C4-2B (cell line): ENCODE measurements around the gene GBE1.

ENCODE experiments used
- ZFX ChIP-seq: fragments of 450-650 bp; IDR thresholded peaks from 2 replicates; pipeline ENCODE4 v1.6.1; 2017
- TF ChIP-seq, protein P1 (sequence below): fragments of 450-650 bp; conservative IDR thresholded peaks from 2 replicates; pipeline ENCODE4 v1.5.1; 2017; ENCODE audit warnings: mild to moderate bottlenecking

DNA sequence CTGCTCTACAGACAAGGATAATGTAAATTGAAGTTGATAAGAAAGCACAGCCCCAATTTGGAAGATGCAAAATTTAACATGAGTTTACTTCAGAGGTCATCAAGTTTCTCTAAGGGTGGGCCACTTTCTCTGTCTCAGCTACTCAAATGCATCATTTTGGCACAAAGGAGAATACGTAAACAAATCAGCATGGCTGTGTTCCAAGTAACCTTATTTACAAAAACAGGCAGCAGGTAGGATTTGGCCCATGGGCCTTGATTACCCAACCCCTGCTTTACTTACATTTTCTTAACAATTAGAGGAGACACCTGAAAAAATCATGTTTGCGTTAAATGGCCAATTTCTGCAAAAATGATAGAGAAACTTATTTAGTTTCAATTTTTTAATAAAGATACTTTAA is 181.7 kb downstream of the GBE1 start:
- TF ChIP-seq, protein P1, sequence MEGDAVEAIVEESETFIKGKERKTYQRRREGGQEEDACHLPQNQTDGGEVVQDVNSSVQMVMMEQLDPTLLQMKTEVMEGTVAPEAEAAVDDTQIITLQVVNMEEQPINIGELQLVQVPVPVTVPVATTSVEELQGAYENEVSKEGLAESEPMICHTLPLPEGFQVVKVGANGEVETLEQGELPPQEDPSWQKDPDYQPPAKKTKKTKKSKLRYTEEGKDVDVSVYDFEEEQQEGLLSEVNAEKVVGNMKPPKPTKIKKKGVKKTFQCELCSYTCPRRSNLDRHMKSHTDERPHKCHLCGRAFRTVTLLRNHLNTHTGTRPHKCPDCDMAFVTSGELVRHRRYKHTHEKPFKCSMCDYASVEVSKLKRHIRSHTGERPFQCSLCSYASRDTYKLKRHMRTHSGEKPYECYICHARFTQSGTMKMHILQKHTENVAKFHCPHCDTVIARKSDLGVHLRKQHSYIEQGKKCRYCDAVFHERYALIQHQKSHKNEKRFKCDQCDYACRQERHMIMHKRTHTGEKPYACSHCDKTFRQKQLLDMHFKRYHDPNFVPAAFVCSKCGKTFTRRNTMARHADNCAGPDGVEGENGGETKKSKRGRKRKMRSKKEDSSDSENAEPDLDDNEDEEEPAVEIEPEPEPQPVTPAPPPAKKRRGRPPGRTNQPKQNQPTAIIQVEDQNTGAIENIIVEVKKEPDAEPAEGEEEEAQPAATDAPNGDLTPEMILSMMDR, result no peak
- no peak for TF ChIP-seq ZFX
